Activated gamma-delta T cell (primary cell): ENCODE results near the gene PIGK.

ENCODE experiments used
- DNase-seq: peaks from one replicate; lab custom pipeline; 2025; lab: John Stamatoyannopoulos, UW

The PIGK gene

GRCh38 chr1:77039111-77039510 is 180.1 kb downstream of the PIGK start:
- DNase-seq, result no peak
